Lower leg skin (tissue), 4 donors: Measurements from ENCODE around the gene LDB2. TPM values are rescaled to one million over a fixed set of nuclear protein-coding genes. Genes with fewer than 3 reads are reported as not detected.

ENCODE experiments used
- DNase-seq, 2 donors: peaks; one replicate each; pipeline ENCODE4 v3.0.0-alpha.2; 2019; ENCODE audit warnings: low spot score in 2 of 2
- H3K4me3 ChIP-seq: fragments of 200-600 bp; sonication (generic); 2 replicates; pipeline ENCODE4 v1.5.1; 2017; ENCODE audit warnings: mild to moderate bottlenecking, low read depth; ENCODE audit not compliant: poor library complexity, severe bottlenecking
- POLR2A ChIP-seq, 2 donors: fragments of 450-650 bp; IDR thresholded peaks; one replicate each; pipeline ENCODE4 v1.6.1; 2016 to 2017; ENCODE audit warnings: antibody characterized with exemption in 2 of 2, mild to moderate bottlenecking in 1 of 2, moderate library complexity in 1 of 2
- WGBS, 2 donors: methylation state at CpG; one replicate each; pipeline ENCODE4 v1.1.5; 2018; 5-methylcytosine and 5-hydroxymethylcytosine counted together
- intact Hi-C: fragments of 100-400 bp; cut with DNase I; formaldehyde crosslinking; loops from one replicate; pipeline ENCODE4 v1.15.0; 2023; ENCODE audit warnings: low total_unique reads
- total RNA-seq, 4 donors: library from RNA; depleted of rRNA; stranded (reverse); fragments of >200 nt; gene quantifications; one replicate each; pipeline ENCODE4 v1.1.0, GENCODE V29; 2016
- TF ChIP-seq, protein P1 (sequence below), 3 donors: fragments of 450-650 bp; IDR thresholded peaks; one replicate each; pipeline ENCODE4 v1.5.1; 2016; ENCODE audit warnings: antibody characterized with exemption in 3 of 3, mild to moderate bottlenecking in 3 of 3, moderate library complexity in 2 of 3

LDB2 gene
- total RNA-seq, 4 donors from 2014 or later: 5.4 to 14.0 (median 7.8) TPM

GRCh38 chr4:16668488-16668887, 230.0 kb downstream of the LDB2 start:
- intact Hi-C loops: no loop called here
- no peak for DNase-seq
- TF ChIP-seq, protein P1, sequence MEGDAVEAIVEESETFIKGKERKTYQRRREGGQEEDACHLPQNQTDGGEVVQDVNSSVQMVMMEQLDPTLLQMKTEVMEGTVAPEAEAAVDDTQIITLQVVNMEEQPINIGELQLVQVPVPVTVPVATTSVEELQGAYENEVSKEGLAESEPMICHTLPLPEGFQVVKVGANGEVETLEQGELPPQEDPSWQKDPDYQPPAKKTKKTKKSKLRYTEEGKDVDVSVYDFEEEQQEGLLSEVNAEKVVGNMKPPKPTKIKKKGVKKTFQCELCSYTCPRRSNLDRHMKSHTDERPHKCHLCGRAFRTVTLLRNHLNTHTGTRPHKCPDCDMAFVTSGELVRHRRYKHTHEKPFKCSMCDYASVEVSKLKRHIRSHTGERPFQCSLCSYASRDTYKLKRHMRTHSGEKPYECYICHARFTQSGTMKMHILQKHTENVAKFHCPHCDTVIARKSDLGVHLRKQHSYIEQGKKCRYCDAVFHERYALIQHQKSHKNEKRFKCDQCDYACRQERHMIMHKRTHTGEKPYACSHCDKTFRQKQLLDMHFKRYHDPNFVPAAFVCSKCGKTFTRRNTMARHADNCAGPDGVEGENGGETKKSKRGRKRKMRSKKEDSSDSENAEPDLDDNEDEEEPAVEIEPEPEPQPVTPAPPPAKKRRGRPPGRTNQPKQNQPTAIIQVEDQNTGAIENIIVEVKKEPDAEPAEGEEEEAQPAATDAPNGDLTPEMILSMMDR (IDR thresholded peaks at IDR 0.05): no peak
- TF ChIP-seq POLR2A (IDR thresholded peaks at IDR 0.05): no peak
- 46 to 53% methylated on average over 1 of the region's 1 CpG for WGBS, 2 donors
- H3K4me3 ChIP-seq: no peak overlapping the region

GRCh38 chr4:16667464-16667863, 231.0 kb downstream of the LDB2 start:
- WGBS, 2 donors: 50 to 59% methylated on average over 3 of the region's 3 CpGs
- no peak for DNase-seq
- intact Hi-C loops: no loop called here
- TF ChIP-seq, protein P1 (IDR thresholded peaks at IDR 0.05): no peak
- TF ChIP-seq POLR2A (IDR thresholded peaks at IDR 0.05): no peak
- H3K4me3 ChIP-seq: no peak overlapping the region

DNA sequence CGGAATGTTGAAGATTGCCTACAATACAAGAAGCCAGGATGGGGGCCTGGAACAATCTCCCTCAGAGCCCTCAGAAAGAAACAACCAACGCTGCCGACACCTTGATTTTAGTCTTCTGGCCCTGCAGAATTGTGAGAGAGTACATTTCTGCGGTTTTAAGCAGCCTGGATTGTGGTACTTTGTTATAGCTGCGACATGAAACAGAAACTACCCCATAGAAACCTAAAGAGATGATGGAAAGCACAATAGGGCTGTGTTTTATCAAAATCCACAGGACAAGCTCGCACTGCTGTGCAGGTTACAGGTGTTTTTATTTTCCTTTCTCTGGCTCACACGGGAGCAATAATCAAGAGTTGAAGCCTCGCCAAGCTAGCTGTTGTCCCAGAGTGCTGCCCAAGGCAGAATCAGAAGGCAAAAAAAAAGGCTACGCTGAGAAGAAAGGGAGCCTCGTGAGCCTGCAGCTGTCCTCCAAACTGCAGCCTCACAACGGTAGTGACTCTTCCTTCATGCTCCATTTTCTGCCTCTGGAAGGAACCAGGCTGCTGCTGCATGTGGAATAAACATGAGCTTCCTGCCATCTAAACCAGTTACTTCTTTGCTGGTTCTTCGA, 232.4 kb downstream of the LDB2 start:
- WGBS, 2 donors: 64 to 68% methylated on average over 12 of the region's 12 CpGs
- intact Hi-C loops: no loop called here
- TF ChIP-seq, protein P1 (IDR thresholded peaks at IDR 0.05): no peak
- TF ChIP-seq POLR2A (IDR thresholded peaks at IDR 0.05): no peak
- no peak for DNase-seq
- no peak overlapping the region for H3K4me3 ChIP-seq

- TF ChIP-seq, protein P1 (IDR thresholded peaks at IDR 0.05): no peak
- no peak for TF ChIP-seq POLR2A (IDR thresholded peaks at IDR 0.05)
- intact Hi-C loops: no loop called here
- H3K4me3 ChIP-seq: no peak overlapping the region
- no peak for DNase-seq
Observed at GRCh38 chr4:16663732-16664131, 234.7 kb downstream of the LDB2 start.

- TF ChIP-seq POLR2A (IDR thresholded peaks at IDR 0.05): no peak
- TF ChIP-seq, protein P1 (IDR thresholded peaks at IDR 0.05): no peak
- 75 to 79% methylated on average over 4 of the region's 4 CpGs for whole genome bisulfite sequencing, 2 donors
- intact Hi-C loops: no loop called here
Observed at GRCh38 chr4:16663307-16663706, 235.1 kb downstream of the LDB2 start.

GRCh38 chr4:16661813-16662212, 236.6 kb downstream of the LDB2 start:
- intact Hi-C loops: loop anchor here (1.0 kb wide), 1 partner anchor 29 kb away; no protein-coding TSS in a partner anchor
- no peak for DNase-seq
- WGBS, 2 donors: 80 to 97% methylated on average over 2 of the region's 2 CpGs
- TF ChIP-seq POLR2A (IDR thresholded peaks at IDR 0.05): no peak
- TF ChIP-seq, protein P1 (IDR thresholded peaks at IDR 0.05): no peak
- no peak overlapping the region for H3K4me3 ChIP-seq

More at GRCh38 chr4:16663307-16663706, 235.1 kb downstream of the LDB2 start:
- H3K4me3 ChIP-seq: no peak overlapping the region
- no peak for DNase-seq
